GM12873 (cell line): Measurements from ENCODE around the gene KLC1.

Experiments used
- CTCF ChIP-seq: IDR thresholded peaks from 2 replicates; pipeline ENCODE4 v1.5.1; 2012; ENCODE audit warnings: low read depth, mild to moderate bottlenecking, moderate library complexity, low read length, control low read depth; ENCODE audit not compliant: insufficient read depth; ENCODE audit errors: missing control alignments

KLC1 gene

GRCh38 chr14:103728141-103728540 lies 99.1 kb downstream of the KLC1 start:
- no peak for TF ChIP-seq CTCF

GRCh38 chr14:103728721-103729120 lies 99.7 kb downstream of the KLC1 start:
- no peak for TF ChIP-seq CTCF

- TF ChIP-seq CTCF: no peak
Observed at GRCh38 chr14:103729496-103730448, 100.8 kb downstream of the KLC1 start.

GRCh38 chr14:103730490-103731035 lies 101.6 kb downstream of the KLC1 start:
- peak; percentile 28 for TF ChIP-seq CTCF

GRCh38 chr14:103731481-103731880 lies 102.5 kb downstream of the KLC1 start:
- TF ChIP-seq CTCF: no peak

- TF ChIP-seq CTCF: no peak
Observed at GRCh38 chr14:103731916-103732867, 103.2 kb downstream of the KLC1 start.
